B cell (primary cell): Measurements from ENCODE around the gene TAS2R20.

ENCODE experiments used
- EZH2 ChIP-seq: IDR thresholded peaks from 2 replicates; pipeline ENCODE4 v1.6.1; 2012; ENCODE audit warnings: borderline replicate concordance, low read depth, mild to moderate bottlenecking, moderate library complexity, low read length; ENCODE audit not compliant: insufficient read depth, poor library complexity, severe bottlenecking
- TF ChIP-seq, protein P1 (sequence below): fragments of 200-600 bp; IDR thresholded peaks from one replicate; pipeline ENCODE4 v1.8.0; 2022; ENCODE audit warnings: antibody characterized with exemption, mild to moderate bottlenecking

DNA sequence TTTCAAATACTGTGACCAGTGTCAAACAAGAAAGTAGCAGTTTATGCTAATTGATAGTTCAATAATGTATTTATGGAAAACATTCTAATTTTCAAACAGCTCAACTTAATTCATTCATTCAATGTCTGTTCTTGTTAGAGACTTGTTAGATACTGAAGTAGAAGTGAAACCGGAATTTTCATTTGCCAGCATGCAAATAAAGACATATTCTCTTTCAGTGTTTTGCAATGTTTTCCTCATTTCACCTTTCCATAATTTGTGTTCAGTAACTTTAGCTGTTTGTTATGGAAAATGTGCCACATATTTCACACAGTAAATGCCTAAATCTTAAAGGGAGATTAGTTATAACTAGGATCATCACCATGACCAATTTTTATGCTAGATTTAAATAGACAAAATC, 32.6 kb downstream of the TAS2R20 start:
- TF ChIP-seq, protein P1, sequence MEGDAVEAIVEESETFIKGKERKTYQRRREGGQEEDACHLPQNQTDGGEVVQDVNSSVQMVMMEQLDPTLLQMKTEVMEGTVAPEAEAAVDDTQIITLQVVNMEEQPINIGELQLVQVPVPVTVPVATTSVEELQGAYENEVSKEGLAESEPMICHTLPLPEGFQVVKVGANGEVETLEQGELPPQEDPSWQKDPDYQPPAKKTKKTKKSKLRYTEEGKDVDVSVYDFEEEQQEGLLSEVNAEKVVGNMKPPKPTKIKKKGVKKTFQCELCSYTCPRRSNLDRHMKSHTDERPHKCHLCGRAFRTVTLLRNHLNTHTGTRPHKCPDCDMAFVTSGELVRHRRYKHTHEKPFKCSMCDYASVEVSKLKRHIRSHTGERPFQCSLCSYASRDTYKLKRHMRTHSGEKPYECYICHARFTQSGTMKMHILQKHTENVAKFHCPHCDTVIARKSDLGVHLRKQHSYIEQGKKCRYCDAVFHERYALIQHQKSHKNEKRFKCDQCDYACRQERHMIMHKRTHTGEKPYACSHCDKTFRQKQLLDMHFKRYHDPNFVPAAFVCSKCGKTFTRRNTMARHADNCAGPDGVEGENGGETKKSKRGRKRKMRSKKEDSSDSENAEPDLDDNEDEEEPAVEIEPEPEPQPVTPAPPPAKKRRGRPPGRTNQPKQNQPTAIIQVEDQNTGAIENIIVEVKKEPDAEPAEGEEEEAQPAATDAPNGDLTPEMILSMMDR: no peak
- TF ChIP-seq EZH2: no peak
